Measurements from ENCODE around the gene PDHX. TPM values are rescaled to one million over a fixed set of nuclear protein-coding genes. Genes with fewer than 3 reads are reported as not detected.
"Not testable (repeated sequence)": the region's sequence is repeated elsewhere in the genome, so short reads cannot be mapped to it uniquely, and the experiment has no call there.

The PDHX gene
- total RNA-seq, 1 experiment from 2014 or later: 46.3 TPM

- Histone ChIP-seq H3K4me3 (ENCODE audit: insufficient read depth, low read depth, low read length) (no peak overlapping the region), H3K36me3 (replicated peaks; ENCODE audit: control insufficient read depth, insufficient read depth, low read length) (no peaks in the 10 kb centered on the region; the same call in 1 of the 2 replicates), H3K27me3 (ENCODE audit: control insufficient read depth, insufficient read depth, low read length) (no peaks in the 10 kb centered on the region)
- no peak for DNase-seq
Measured at GRCh38 chr11:34898474-34898873, 17.9 kb upstream of the PDHX start.

DNA sequence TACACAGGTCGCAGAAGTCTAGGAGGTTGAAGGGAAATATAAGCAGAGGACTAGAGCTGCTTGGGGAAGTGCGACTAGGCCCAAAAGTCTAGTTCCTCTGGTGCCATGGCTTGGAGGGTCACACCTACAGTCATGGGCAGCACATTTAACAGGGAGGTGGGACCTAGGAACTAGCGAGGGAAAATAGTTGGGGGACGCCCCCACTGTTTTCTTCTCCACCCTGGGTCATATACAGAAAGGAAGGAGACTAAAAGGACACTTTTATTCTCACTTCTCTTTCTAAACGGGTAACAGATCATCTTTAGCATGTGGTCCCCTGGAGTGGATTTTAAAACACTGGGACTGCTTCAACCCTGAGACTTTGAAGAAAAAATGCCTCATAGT is 16.8 kb upstream of the PDHX start:
- Histone ChIP-seq H3K27me3 (ENCODE audit: control insufficient read depth, insufficient read depth, low read length) (no peaks in the 10 kb centered on the region), H3K36me3 (replicated peaks; ENCODE audit: control insufficient read depth, insufficient read depth, low read length) (no peaks in the 10 kb centered on the region; the same call in 1 of the 2 replicates), H3K4me3 (ENCODE audit: insufficient read depth, low read depth, low read length) (no peak overlapping the region)
- no peak for DNase-seq

- Histone ChIP-seq H3K27me3 (ENCODE audit: control insufficient read depth, insufficient read depth, low read length) (no peaks in the 10 kb centered on the region), H3K36me3 (replicated peaks; ENCODE audit: control insufficient read depth, insufficient read depth, low read length) (no peaks in the 10 kb centered on the region; the same call in 1 of the 2 replicates), H3K4me3 (ENCODE audit: insufficient read depth, low read depth, low read length) (no peak overlapping the region)
- no peak for DNase-seq
Measured at GRCh38 chr11:34904421-34904955, 11.9 kb upstream of the PDHX start.

- no peak for DNase-seq
Measured at GRCh38 chr11:34905666-34906065, 10.8 kb upstream of the PDHX start.

GRCh38 chr11:34907934-34908593 is 8.4 kb upstream of the PDHX start:
- Histone ChIP-seq H3K27me3 (ENCODE audit: control insufficient read depth, insufficient read depth, low read length) (no peaks in the 10 kb centered on the region), H3K4me3 (ENCODE audit: insufficient read depth, low read depth, low read length) (no peak overlapping the region), H3K36me3 (replicated peaks; ENCODE audit: control insufficient read depth, insufficient read depth, low read length) (no peaks in the 10 kb centered on the region)
- no peak for DNase-seq

More at GRCh38 chr11:34905666-34906065, 10.8 kb upstream of the PDHX start:
- no peak overlapping the region for H3K4me3 ChIP-seq (ENCODE audit: insufficient read depth, low read depth, low read length)
- no peaks in the 10 kb centered on the region for H3K36me3 ChIP-seq (replicated peaks; ENCODE audit: control insufficient read depth, insufficient read depth, low read length)
- H3K27me3 ChIP-seq (ENCODE audit: control insufficient read depth, insufficient read depth, low read length): no peaks in the 10 kb centered on the region

DNA sequence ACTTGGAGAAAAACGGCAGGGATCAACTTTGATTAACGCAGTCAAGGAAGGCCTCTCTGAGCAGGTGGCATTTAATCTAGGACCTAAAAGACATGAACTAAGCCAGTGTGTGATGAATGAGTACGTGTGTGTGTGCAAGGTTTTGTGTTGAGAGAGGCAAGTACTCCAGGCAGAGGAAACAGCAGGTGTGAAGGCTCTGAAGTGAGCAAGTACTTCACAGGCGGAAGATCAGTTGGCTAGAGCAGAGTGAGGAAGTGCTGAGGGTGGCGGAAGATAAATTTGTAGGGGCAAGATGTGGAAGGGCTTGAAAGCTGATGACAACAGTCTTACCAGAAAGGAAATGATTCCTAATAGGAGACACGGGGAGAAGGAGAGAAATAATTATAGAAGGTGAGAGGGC is 7.0 kb upstream of the PDHX start:
- Histone ChIP-seq H3K27me3 (ENCODE audit: control insufficient read depth, insufficient read depth, low read length) (no peaks in the 10 kb centered on the region), H3K36me3 (replicated peaks; ENCODE audit: control insufficient read depth, insufficient read depth, low read length) (no peaks in the 10 kb centered on the region), H3K4me3 (ENCODE audit: insufficient read depth, low read depth, low read length) (no peak overlapping the region)
- no peak for DNase-seq

- DNase-seq: no peak
- Histone ChIP-seq H3K36me3 (replicated peaks; ENCODE audit: control insufficient read depth, insufficient read depth, low read length) (no peaks in the 10 kb centered on the region), H3K27me3 (ENCODE audit: control insufficient read depth, insufficient read depth, low read length) (no peaks in the 10 kb centered on the region), H3K4me3 (ENCODE audit: insufficient read depth, low read depth, low read length) (no peak overlapping the region)
Measured at GRCh38 chr11:34909955-34910354, 6.5 kb upstream of the PDHX start.

DNA sequence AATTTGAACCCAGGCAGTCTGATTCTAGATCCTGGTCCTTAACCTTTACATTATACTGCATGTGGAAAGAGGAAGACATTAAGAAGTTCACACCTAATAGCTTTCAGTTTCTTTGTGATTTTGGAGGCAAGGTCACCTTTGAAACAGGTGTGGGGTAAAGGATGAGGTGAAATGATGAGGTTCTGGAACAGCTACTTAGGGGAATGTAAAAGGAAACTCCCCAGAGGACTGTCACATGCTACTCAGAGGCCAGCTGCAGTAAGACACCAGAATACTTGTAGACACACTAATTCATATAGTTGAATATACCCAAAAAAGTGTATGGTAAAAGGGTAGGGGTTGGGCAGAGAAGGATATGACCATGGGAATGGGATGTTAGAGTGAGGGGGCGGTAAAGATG is 5.6 kb upstream of the PDHX start:
- Histone ChIP-seq H3K27me3 (ENCODE audit: control insufficient read depth, insufficient read depth, low read length) (no peaks in the 10 kb centered on the region), H3K4me3 (ENCODE audit: insufficient read depth, low read depth, low read length) (no peak overlapping the region), H3K36me3 (replicated peaks; ENCODE audit: control insufficient read depth, insufficient read depth, low read length) (no peaks in the 10 kb centered on the region)
- no peak for DNase-seq

DNA sequence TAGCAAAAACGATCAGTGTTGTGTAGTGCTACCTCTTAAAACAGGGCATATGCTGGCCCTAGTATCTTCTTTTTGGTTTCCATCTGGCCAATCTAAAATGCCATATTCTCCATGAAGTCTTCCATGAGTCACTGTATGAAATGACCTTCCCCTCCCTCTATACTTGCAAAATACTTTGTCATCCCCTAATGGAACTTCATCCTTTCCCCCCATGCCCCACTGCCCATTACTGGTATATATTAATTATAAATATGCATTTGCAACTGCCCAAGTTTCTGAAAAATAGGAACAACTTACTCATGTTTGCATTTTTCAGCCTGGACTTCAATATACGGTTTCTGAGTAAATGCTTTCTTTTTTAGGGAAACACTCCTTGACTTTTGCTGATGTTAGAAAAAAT is 4.7 kb upstream of the PDHX start:
- Histone ChIP-seq H3K4me3 (ENCODE audit: insufficient read depth, low read depth, low read length) (no peak overlapping the region), H3K27me3 (ENCODE audit: control insufficient read depth, insufficient read depth, low read length) (no peaks in the 10 kb centered on the region), H3K36me3 (replicated peaks; ENCODE audit: control insufficient read depth, insufficient read depth, low read length) (no peaks in the 10 kb centered on the region)
- no peak for DNase-seq

- not testable (repeated sequence) for DNase-seq; H3K27me3 ChIP-seq (ENCODE audit: control insufficient read depth, insufficient read depth, low read length); H3K4me3 ChIP-seq (ENCODE audit: insufficient read depth, low read depth, low read length); H3K36me3 ChIP-seq (replicated peaks; ENCODE audit: control insufficient read depth, insufficient read depth, low read length)
Measured at GRCh38 chr11:34913556-34913955, 2.9 kb upstream of the PDHX start.

- peak overlapping the region; percentile 95 for H3K4me3 ChIP-seq (ENCODE audit: insufficient read depth, low read depth, low read length)
- no peaks in the 10 kb centered on the region for H3K27me3 ChIP-seq (ENCODE audit: control insufficient read depth, insufficient read depth, low read length)
- no peak for DNase-seq
- no peaks in the 10 kb centered on the region; the same call in 1 of the 2 replicates for H3K36me3 ChIP-seq (replicated peaks; ENCODE audit: control insufficient read depth, insufficient read depth, low read length)
Measured at GRCh38 chr11:34915136-34916014, 1.0 kb upstream of the PDHX start.

DNA sequence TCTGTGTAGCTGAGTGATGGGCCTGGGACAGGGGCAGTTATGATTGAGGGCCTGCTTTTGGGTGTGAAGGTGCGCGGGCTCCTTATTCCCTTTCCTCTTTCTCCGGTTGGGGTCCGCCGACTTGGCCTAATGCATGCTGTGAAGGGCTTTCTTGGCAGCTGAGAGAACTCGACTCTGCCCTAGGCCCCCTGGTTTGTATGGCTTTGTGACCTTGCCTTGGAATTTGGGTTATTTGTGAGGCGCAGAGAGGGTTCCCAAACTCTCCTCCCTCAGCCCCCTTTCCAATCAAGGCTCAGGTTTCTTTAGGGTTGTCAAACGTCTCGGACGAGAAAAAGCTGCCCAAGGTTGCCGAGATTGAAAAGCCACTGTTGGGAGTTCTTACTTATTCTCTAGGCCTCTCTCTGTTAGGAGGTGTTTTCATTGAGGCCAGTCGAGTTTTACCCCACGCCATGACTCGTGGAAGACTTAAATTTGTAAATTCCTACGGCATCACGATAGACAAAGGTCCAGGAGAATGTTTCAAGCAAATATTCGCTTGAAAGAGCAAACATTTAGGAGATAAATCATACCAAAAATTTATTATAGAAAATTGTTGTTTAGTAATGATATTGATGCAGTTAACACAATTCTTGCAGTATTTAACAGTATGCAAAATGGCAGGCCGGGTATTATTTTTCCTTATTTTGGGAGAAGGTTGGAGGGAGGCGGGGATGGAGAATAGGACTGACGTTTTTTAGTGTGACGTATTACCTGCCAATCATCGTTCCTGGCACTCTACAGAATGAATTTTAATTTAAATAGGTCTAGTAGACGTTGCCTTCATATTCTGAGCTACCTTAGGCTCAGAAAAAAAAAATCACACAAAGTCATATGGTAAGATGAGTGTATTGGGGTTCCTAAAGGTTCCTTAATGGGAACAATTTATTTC is 689 bp downstream of the PDHX start:
- Histone ChIP-seq H3K4me3 (ENCODE audit: insufficient read depth, low read depth, low read length) (peak overlapping the region; percentile 88), H3K36me3 (replicated peaks; ENCODE audit: control insufficient read depth, insufficient read depth, low read length) (no peaks in the 10 kb centered on the region; the same call in 1 of the 2 replicates), H3K27me3 (ENCODE audit: control insufficient read depth, insufficient read depth, low read length) (no peaks in the 10 kb centered on the region)
- DNase-seq: peak; percentile 64

DNA sequence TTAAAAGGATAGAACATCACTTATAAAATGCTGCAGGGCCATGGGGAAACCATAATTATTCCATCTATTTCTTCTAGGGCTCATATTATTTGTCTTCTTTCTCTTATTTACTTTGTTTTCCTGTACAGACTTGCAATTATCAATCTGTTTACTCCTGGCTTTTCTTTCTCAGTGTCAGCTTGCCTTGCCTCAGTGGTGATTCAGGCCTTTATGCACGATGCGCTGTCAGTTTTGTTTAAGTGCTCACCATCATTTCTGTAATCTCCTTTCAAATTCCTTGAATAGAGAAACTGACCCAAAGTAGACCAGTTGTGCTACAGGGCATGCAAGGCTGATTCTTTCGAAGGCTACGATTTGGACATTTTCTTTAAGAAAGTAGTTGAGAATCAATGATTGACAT is 4.7 kb downstream of the PDHX start:
- DNase-seq: no peak
- Histone ChIP-seq H3K27me3 (ENCODE audit: control insufficient read depth, insufficient read depth, low read length) (no peaks in the 10 kb centered on the region), H3K36me3 (replicated peaks; ENCODE audit: control insufficient read depth, insufficient read depth, low read length) (no peaks in the 10 kb centered on the region; the same call in 1 of the 2 replicates), H3K4me3 (ENCODE audit: insufficient read depth, low read depth, low read length) (no peak overlapping the region)

DNA sequence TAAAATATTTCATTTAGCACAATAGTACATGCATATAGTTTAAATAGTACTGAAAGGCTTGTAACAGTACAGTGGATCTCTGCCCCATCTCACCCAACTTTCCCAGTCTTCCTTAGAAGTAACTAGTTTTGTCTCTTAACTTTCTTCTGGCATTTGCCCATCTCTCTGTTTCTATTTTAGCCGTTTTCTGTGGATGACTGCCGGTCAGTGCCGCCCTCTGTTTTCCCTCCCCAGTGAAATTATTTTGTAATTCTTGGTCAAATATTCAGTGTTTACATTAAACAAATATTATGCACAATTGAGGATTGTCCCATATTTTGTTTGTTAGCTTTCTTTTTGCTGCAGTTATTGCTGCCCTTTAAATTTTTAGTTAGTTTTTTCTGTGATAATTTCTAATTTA is 8.3 kb downstream of the PDHX start:
- no peaks in the 10 kb centered on the region; the same call in 1 of the 2 replicates for H3K36me3 ChIP-seq (replicated peaks; ENCODE audit: control insufficient read depth, insufficient read depth, low read length)
- H3K27me3 ChIP-seq (ENCODE audit: control insufficient read depth, insufficient read depth, low read length): no peaks in the 10 kb centered on the region
- DNase-seq: no peak
- H3K4me3 ChIP-seq (ENCODE audit: insufficient read depth, low read depth, low read length): no peak overlapping the region
